BE2C (cell line): ENCODE results near the gene COPG1.

Source experiments
- DNase-seq: peaks from one replicate; pipeline ENCODE4 v3.0.0-alpha.2; 2020
- H3K27me3 ChIP-seq: fragments of 250-450 bp; sonication (Bioruptor Pico); 2 replicates; pipeline ENCODE4 v1.5.1; 2020; ENCODE audit warnings: mild to moderate bottlenecking
- H3K36me3 ChIP-seq: fragments of 250-450 bp; sonication (Bioruptor Pico); 2 replicates; pipeline ENCODE4 v1.5.1; 2020; ENCODE audit warnings: mild to moderate bottlenecking
- H3K4me1 ChIP-seq: fragments of 250-450 bp; sonication (Bioruptor Pico); 2 replicates; pipeline ENCODE4 v1.5.1; 2020
- H3K4me3 ChIP-seq: 2 replicates; pipeline ENCODE4 v1.5.1; 2011; ENCODE audit warnings: low read depth, low read length
- H3K9me3 ChIP-seq: fragments of 250-450 bp; sonication (Bioruptor Pico); 2 replicates; pipeline ENCODE4 v1.5.1; 2020
- CTCF ChIP-seq: IDR thresholded peaks from 2 replicates; pipeline ENCODE4 v1.5.1; 2012; ENCODE audit warnings: mild to moderate bottlenecking, low read depth, low read length

COPG1 gene

GRCh38 chr3:129291236-129291886 lies 42.0 kb downstream of the COPG1 start:
- no peak overlapping the region for H3K4me3 ChIP-seq
- H3K27me3 ChIP-seq: no peaks in the 10 kb centered on the region
- no peak for TF ChIP-seq CTCF
- DNase-seq: no peak
- H3K4me1 ChIP-seq: no peaks in the 10 kb centered on the region
- H3K9me3 ChIP-seq: no peaks in the 10 kb centered on the region; the same call in 1 of the 2 replicates
- H3K36me3 ChIP-seq: peaks cover 22% of the 10 kb centered on the region

- H3K4me1 ChIP-seq: no peaks in the 10 kb centered on the region
- no peaks in the 10 kb centered on the region; the same call in 1 of the 2 replicates for H3K9me3 ChIP-seq
- H3K4me3 ChIP-seq: no peak overlapping the region
- no peak for DNase-seq
- no peak for TF ChIP-seq CTCF
- H3K27me3 ChIP-seq: no peaks in the 10 kb centered on the region
- peaks cover 28% of the 10 kb centered on the region for H3K36me3 ChIP-seq
Measured at GRCh38 chr3:129295286-129295685, 45.9 kb downstream of the COPG1 start.

GRCh38 chr3:129304146-129304961 lies 54.9 kb downstream of the COPG1 start:
- no peak for TF ChIP-seq CTCF
- Histone ChIP-seq H3K27me3 (no peaks in the 10 kb centered on the region), H3K36me3 (peaks cover 20% of the 10 kb centered on the region), H3K4me3 (no peak overlapping the region), H3K4me1 (peaks cover 15% of the 10 kb centered on the region), H3K9me3 (no peaks in the 10 kb centered on the region)
- no peak for DNase-seq

GRCh38 chr3:129304962-129305222 lies 55.5 kb downstream of the COPG1 start:
- H3K4me1 ChIP-seq: peaks cover 15% of the 10 kb centered on the region
- no peak overlapping the region for H3K4me3 ChIP-seq
- DNase-seq: no peak
- peaks cover 20% of the 10 kb centered on the region for H3K36me3 ChIP-seq
- no peak for TF ChIP-seq CTCF
- H3K9me3 ChIP-seq: no peaks in the 10 kb centered on the region
- H3K27me3 ChIP-seq: no peaks in the 10 kb centered on the region

- Histone ChIP-seq H3K4me3 (peak overlapping the region; percentile 39), H3K27me3 (no peaks in the 10 kb centered on the region), H3K4me1 (peaks cover 15% of the 10 kb centered on the region), H3K9me3 (no peaks in the 10 kb centered on the region), H3K36me3 (peaks cover 20% of the 10 kb centered on the region)
- DNase-seq: peak; percentile 92
- no peak for TF ChIP-seq CTCF
Measured at GRCh38 chr3:129305592-129306091, 56.2 kb downstream of the COPG1 start.

- no peak for DNase-seq
- no peak overlapping the region for H3K4me3 ChIP-seq
- peaks cover 15% of the 10 kb centered on the region for H3K36me3 ChIP-seq
- no peaks in the 10 kb centered on the region for H3K9me3 ChIP-seq
- no peaks in the 10 kb centered on the region for H3K27me3 ChIP-seq
- H3K4me1 ChIP-seq: peaks cover 23% of the 10 kb centered on the region
- no peak for TF ChIP-seq CTCF
Measured at GRCh38 chr3:129308636-129309035, 59.2 kb downstream of the COPG1 start.
